GM18868 (cell line): ENCODE results near the gene DGKQ.

ENCODE experiments used
- ATAC-seq: cut with Tn5 transposase; IDR thresholded peaks from one replicate; pipeline ENCODE4 v1.9.1; 2021; ENCODE audit warnings: mild to moderate bottlenecking, moderate library complexity; ENCODE audit not compliant: unreplicated experiment

DGKQ gene

DNA sequence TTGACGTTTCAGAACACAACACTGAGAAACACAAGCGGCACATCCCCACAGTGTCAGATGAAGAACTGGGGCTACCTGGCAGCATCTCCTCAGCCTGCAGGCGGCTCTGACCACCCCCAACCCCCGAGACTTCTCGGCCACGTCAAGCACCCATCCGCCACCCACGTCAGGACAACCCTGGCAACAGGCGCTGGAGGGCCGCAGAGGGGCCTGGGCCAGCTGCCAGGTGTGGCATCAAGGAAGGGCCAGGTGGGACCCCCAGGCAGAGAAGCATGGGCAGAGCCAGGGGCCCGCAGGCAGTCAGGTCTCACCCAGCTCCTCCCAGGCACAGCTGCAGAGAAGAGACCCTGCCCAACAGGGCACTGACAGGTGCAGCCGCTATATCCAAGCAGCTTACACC lies 63.5 kb downstream of the DGKQ start:
- ATAC-seq = no peak

DNA sequence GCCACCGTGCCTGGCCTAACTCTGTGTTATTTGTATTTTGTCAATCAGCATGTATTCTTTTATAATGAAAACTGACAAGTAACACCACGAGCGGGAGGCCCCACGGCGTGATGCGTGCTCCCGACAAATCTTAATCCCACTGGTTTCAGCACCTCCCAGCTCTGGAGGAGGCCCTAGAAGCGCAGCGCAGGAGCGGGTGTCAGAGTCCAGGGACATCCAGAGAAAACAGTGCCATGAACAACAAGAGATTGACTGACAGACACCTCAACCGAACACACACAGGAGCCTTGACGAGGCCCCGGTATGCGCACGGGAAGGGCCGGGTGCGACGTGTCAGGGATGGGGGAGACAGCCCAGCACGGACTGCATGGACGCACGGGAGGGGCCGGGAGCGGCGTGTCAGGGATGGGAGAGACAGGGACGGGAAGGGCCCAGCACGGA lies 64.2 kb downstream of the DGKQ start:
- ATAC-seq = no peak
